GM12892 (cell line): Measurements from ENCODE around the gene ARSA.

Experiments
- DNase-seq: peaks from one replicate; pipeline ENCODE4 v3.0.0; 2011; ENCODE audit not compliant: insufficient read length
- FAIRE-seq: peaks from 2 replicates; lab custom pipeline; 2011; peaks lifted over from hg19 to GRCh38; lab: Jason Lieb, UNC
- POLR2A ChIP-seq: IDR thresholded peaks from 2 replicates; pipeline ENCODE4 v1.6.1; 2011; ENCODE audit warnings: low read depth, low read length, control low read depth
- POLR2AphosphoS5 ChIP-seq: IDR thresholded peaks from 2 replicates; pipeline ENCODE4 v1.6.1; 2011; ENCODE audit warnings: low read depth, low read length, control low read depth
- TAF1 ChIP-seq: IDR thresholded peaks from 2 replicates; pipeline ENCODE4 v1.6.1; 2011; ENCODE audit warnings: low read depth, mild to moderate bottlenecking, control low read depth, low read length, borderline replicate concordance

Gene ARSA

GRCh38 chr22:50581031-50581949 lies 46.7 kb downstream of the ARSA start:
- FAIRE-seq: peak; percentile 80
- DNase-seq: no peak
- TF ChIP-seq TAF1 (no peak), POLR2AphosphoS5 (no peak), POLR2A (no peak)

GRCh38 chr22:50579752-50580151 lies 48.2 kb downstream of the ARSA start:
- no peak for TF ChIP-seq POLR2AphosphoS5
- no peak for TF ChIP-seq POLR2A
- no peak for TF ChIP-seq TAF1
- no peak for FAIRE-seq
- DNase-seq: no peak

- no peak for FAIRE-seq
- no peak for TF ChIP-seq POLR2AphosphoS5
- no peak for TF ChIP-seq TAF1
- TF ChIP-seq POLR2A: no peak
- no peak for DNase-seq
These were observed 49.1 kb downstream of the ARSA start for GRCh38 chr22:50578776-50579310.

- FAIRE-seq (no peak), DNase-seq (no peak)
- no peak for TF ChIP-seq POLR2A
- no peak for TF ChIP-seq TAF1
- no peak for TF ChIP-seq POLR2AphosphoS5
These were observed 49.8 kb downstream of the ARSA start, which contains the start of gene CPT1B for GRCh38 chr22:50577987-50578775. Gene CPT1B (minus strand): TSS chr22:50578427. CDS start chr22:50577915, 512 bp downstream.

GRCh38 chr22:50577697-50577986 lies 50.3 kb downstream of the ARSA start:
- FAIRE-seq (no peak), DNase-seq (no peak)
- TF ChIP-seq POLR2A: no peak
- TF ChIP-seq TAF1: no peak
- TF ChIP-seq POLR2AphosphoS5: no peak

GRCh38 chr22:50576806-50577696 lies 50.9 kb downstream of the ARSA start:
- TF ChIP-seq TAF1 (no peak), POLR2A (no peak), POLR2AphosphoS5 (no peak)
- DNase-seq (no peak), FAIRE-seq (no peak)

GRCh38 chr22:50576070-50576469 lies 51.9 kb downstream of the ARSA start:
- no peak for TF ChIP-seq TAF1
- TF ChIP-seq POLR2AphosphoS5: no peak
- FAIRE-seq (no peak), DNase-seq (no peak)

- DNase-seq (no peak), FAIRE-seq (no peak)
- TF ChIP-seq TAF1 (no peak), POLR2AphosphoS5 (no peak), POLR2A (no peak)
These were observed 52.5 kb downstream of the ARSA start for GRCh38 chr22:50575426-50575941.
